Upper lobe of left lung (tissue), 4 donors: ENCODE measurements around the gene CASTOR2.

Source experiments
- EP300 ChIP-seq, 4 donors: sonication (generic); formaldehyde crosslinking; IDR thresholded peaks; one replicate each; pipeline ENCODE4 v1.5.1; 2017; ENCODE audit warnings: antibody characterized with exemption in 4 of 4, control low read depth in 2 of 4
- POLR2A ChIP-seq, 4 donors: fragments of 450-650 bp; IDR thresholded peaks; one replicate each; pipeline ENCODE4 v1.5.1; 2016 to 2017; ENCODE audit warnings: antibody characterized with exemption in 4 of 4, mild to moderate bottlenecking in 2 of 4
- POLR2AphosphoS5 ChIP-seq, 2 donors: sonication (generic); formaldehyde crosslinking; IDR thresholded peaks; one replicate each; pipeline ENCODE4 v1.5.1; 2017; ENCODE audit warnings: antibody characterized with exemption in 2 of 2
- TF ChIP-seq, protein P1 (sequence below), 6 experiments: fragments of 450-650 bp in 4 of 6; fragments of 200-600 bp in 2 of 6; sonication (generic) in 2 of 6; IDR thresholded peaks; one replicate each; pipeline ENCODE4 v1.5.1; 2016 to 2019; ENCODE audit warnings: antibody characterized with exemption in 6 of 6

DNA sequence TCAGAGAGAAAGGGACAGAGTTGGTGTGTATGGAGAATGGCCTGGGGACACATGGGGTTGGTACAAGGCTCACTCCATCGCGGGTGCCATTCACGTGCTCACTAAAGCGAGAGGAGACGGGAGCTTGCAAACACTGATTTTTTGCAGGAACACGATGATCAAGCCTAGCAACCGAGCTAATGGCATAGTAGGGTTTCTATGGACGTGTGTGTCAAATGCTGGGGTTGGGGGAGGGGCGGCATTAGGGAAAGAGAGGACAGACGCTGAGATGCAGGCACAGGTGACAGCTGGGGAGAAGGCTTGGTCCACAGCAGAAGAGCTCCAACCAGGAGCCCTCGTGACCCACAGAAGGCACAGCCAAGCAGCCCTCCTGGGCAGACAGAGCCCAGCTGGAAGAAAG is 75.2 kb downstream of the CASTOR2 start:
- TF ChIP-seq, protein P1, sequence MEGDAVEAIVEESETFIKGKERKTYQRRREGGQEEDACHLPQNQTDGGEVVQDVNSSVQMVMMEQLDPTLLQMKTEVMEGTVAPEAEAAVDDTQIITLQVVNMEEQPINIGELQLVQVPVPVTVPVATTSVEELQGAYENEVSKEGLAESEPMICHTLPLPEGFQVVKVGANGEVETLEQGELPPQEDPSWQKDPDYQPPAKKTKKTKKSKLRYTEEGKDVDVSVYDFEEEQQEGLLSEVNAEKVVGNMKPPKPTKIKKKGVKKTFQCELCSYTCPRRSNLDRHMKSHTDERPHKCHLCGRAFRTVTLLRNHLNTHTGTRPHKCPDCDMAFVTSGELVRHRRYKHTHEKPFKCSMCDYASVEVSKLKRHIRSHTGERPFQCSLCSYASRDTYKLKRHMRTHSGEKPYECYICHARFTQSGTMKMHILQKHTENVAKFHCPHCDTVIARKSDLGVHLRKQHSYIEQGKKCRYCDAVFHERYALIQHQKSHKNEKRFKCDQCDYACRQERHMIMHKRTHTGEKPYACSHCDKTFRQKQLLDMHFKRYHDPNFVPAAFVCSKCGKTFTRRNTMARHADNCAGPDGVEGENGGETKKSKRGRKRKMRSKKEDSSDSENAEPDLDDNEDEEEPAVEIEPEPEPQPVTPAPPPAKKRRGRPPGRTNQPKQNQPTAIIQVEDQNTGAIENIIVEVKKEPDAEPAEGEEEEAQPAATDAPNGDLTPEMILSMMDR (IDR thresholded peaks at IDR 0.05): no peak
- no peak for TF ChIP-seq POLR2A (IDR thresholded peaks at IDR 0.05)
- TF ChIP-seq POLR2AphosphoS5 (IDR thresholded peaks at IDR 0.05): no peak
- no peak for TF ChIP-seq EP300 (IDR thresholded peaks at IDR 0.05)
